ENCODE measurements around the gene S1PR2. TPM values are rescaled to one million over a fixed set of nuclear protein-coding genes. Genes with fewer than 3 reads are reported as not detected.

The S1PR2 gene
- total RNA-seq, 4 donors from 2014 or later: 0.80 to 7.1 (median 3.5) TPM

- no peaks in the 10 kb centered on the region for H3K36me3 ChIP-seq
- H3K4me1 ChIP-seq: peaks cover 0 to 22% (median 12%) of the 10 kb centered on the region in 4 donors
- intact Hi-C loops (cut with DNase I; ENCODE audit: low total_unique reads): loop anchor here (10.0 kb wide), 1 partner anchor 116 kb away; the partner anchor contains the start of genes EIF3G and P2RY11
- no peaks in the 10 kb centered on the region for H3K9me3 ChIP-seq
- 0% methylated on average over 42 of the region's 70 CpGs; no CpG with 5 or more reads in 1 of the 2 donors for WGBS, 2 donors (ENCODE audit: low coverage in 1 of 2)
- H3K27me3 ChIP-seq: no peaks in the 10 kb centered on the region
- in situ Hi-C loops (cut with MboI; ENCODE audit: low pct_ligation_motif_present in 1 of 4, low pct_unique_long_range_greater_than_20kb in 1 of 4, low sequenced_read_pairs in 3 of 4): loop anchor here in 2 of 4 donors (10.0 to 25.0 kb wide), 2 partner anchors 118 to 126 kb away; partner anchors contain the start of genes ANGPTL6 (in 2 of the 2), PPAN (in 2 of the 2), EIF3G (in 1 of the 2) and P2RY11 (in 1 of the 2)
- DNase-seq: peak; percentile 51
- peak overlapping the region; percentile 74 to 95 (median 83) for H3K4me3 ChIP-seq
- TF ChIP-seq POLR2AphosphoS5 (IDR thresholded peaks at IDR 0.05) (no peak), CTCF (IDR thresholded peaks at IDR 0.05) (no peak), EP300 (IDR thresholded peaks at IDR 0.05; ENCODE audit: low read depth) (no peak), POLR2A (IDR thresholded peaks at IDR 0.05) (no peak)
- peak overlapping the region; percentile 84 to 92 (median 89) for H3K27ac ChIP-seq
These were observed 814 bp downstream of the S1PR2 start for GRCh38 chr19:10230173-10230860.

DNA sequence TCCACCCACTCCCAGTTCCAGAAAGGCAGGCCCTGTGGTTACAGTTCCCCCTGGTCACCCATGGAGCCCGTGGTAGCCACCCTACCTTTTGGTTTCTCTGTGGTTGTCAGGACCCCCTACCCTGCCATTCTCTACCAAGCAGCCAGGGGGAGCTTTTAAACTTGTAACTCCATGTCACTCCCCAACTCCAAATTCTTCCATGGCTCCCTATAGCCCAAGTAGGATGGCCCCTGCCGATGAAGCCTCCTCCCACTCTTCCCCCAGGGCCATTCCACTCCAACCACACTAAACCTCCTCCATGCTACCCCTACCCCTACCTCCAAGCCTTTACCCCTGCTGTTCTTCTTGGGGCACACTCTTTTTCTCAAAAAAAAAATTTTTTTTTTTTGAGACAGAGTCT is 2.2 kb downstream of the S1PR2 start:
- Histone ChIP-seq H3K27me3 (no peaks in the 10 kb centered on the region), H3K4me1 (peaks cover 0 to 22% (median 12%) of the 10 kb centered on the region in 4 donors), H3K4me3 (no peak overlapping the region), H3K9me3 (no peaks in the 10 kb centered on the region), H3K36me3 (no peaks in the 10 kb centered on the region), H3K27ac (peak overlapping the region; percentile 84 to 92 (median 89))
- intact Hi-C loops (cut with DNase I; ENCODE audit: low total_unique reads) (no loop called here), in situ Hi-C loops (cut with MboI; ENCODE audit: low pct_ligation_motif_present in 1 of 4, low pct_unique_long_range_greater_than_20kb in 1 of 4, low sequenced_read_pairs in 3 of 4) (loop anchor here in 1 of 4 donors (25.0 kb wide), 1 partner anchor 117 kb away; the partner anchor contains the start of genes ANGPTL6, EIF3G, P2RY11 and PPAN)
- TF ChIP-seq CTCF (IDR thresholded peaks at IDR 0.05): peak; percentile 36 to 51 (median 44)
- no peak for TF ChIP-seq POLR2A (IDR thresholded peaks at IDR 0.05)
- DNase-seq: no peak
- 42% methylated on average over 2 of the region's 2 CpGs; no CpG with 5 or more reads in 1 of the 2 donors for WGBS, 2 donors (ENCODE audit: low coverage in 1 of 2)

GRCh38 chr19:10228393-10228792 is 2.7 kb downstream of the S1PR2 start:
- Histone ChIP-seq H3K36me3 (no peaks in the 10 kb centered on the region), H3K4me1 (peaks cover 0 to 22% (median 12%) of the 10 kb centered on the region in 4 donors), H3K9me3 (no peaks in the 10 kb centered on the region), H3K27ac (peak overlapping the region; percentile 84 to 92 (median 89)), H3K27me3 (no peaks in the 10 kb centered on the region), H3K4me3 (no peak overlapping the region)
- in situ Hi-C loops (cut with MboI; ENCODE audit: low pct_ligation_motif_present in 1 of 4, low pct_unique_long_range_greater_than_20kb in 1 of 4, low sequenced_read_pairs in 3 of 4): loop anchor here in 1 of 4 donors (25.0 kb wide), 1 partner anchor 116 kb away; the partner anchor contains the start of genes ANGPTL6, EIF3G, P2RY11 and PPAN
- intact Hi-C loops (cut with DNase I; ENCODE audit: low total_unique reads): no loop called here
- DNase-seq: no peak
- TF ChIP-seq POLR2A (IDR thresholded peaks at IDR 0.05) (no peak), POLR2AphosphoS5 (IDR thresholded peaks at IDR 0.05) (no peak)
- 56% methylated on average over 5 of the region's 5 CpGs; no CpG with 5 or more reads in 1 of the 2 donors for WGBS, 2 donors (ENCODE audit: low coverage in 1 of 2)

- no peak for DNase-seq
- H3K9me3 ChIP-seq: no peaks in the 10 kb centered on the region
- H3K27me3 ChIP-seq: no peaks in the 10 kb centered on the region
- no peak overlapping the region for H3K4me3 ChIP-seq
- 73% methylated on average over 26 of the region's 28 CpGs; no CpG with 5 or more reads in 1 of the 2 donors for WGBS, 2 donors (ENCODE audit: low coverage in 1 of 2)
- intact Hi-C loops (cut with DNase I; ENCODE audit: low total_unique reads) (no loop called here), in situ Hi-C loops (cut with MboI; ENCODE audit: low pct_ligation_motif_present in 1 of 4, low pct_unique_long_range_greater_than_20kb in 1 of 4, low sequenced_read_pairs in 3 of 4) (loop anchor here in 1 of 4 donors (25.0 kb wide), 1 partner anchor 115 kb away; the partner anchor contains the start of genes ANGPTL6, EIF3G, P2RY11 and PPAN)
- H3K36me3 ChIP-seq: no peaks in the 10 kb centered on the region
- H3K27ac ChIP-seq: peak overlapping the region; percentile 84 to 92 (median 89)
- peaks cover 0 to 22% (median 12%) of the 10 kb centered on the region in 4 donors for H3K4me1 ChIP-seq
- TF ChIP-seq POLR2AphosphoS5 (IDR thresholded peaks at IDR 0.05) (peak in 1 of 3 donors; percentile 11), POLR2A (IDR thresholded peaks at IDR 0.05) (no peak)
These were observed 3.8 kb downstream of the S1PR2 start for GRCh38 chr19:10227026-10227971.

Measured in transverse colon (tissue), 4 donors.